Right lobe of liver (tissue), 6 donors: Measurements from ENCODE around the gene CCL22. TPM values are rescaled to one million over a fixed set of nuclear protein-coding genes. Genes with fewer than 3 reads are reported as not detected.
"Not testable (repeated sequence)": the region's sequence is repeated elsewhere in the genome, so short reads cannot be mapped to it uniquely, and the experiment has no call there.

Experiments
- ATAC-seq, 4 donors: fragments of 200-7000 bp; cut with Tn5 transposase; one replicate each; pipeline ENCODE4 v1.9.1; 2020; ENCODE audit warnings: mild to moderate bottlenecking in 4 of 4, moderate library complexity in 4 of 4
- DNase-seq, 3 donors: peaks; one replicate each; pipeline ENCODE4 v3.0.0-alpha.2; 2020
- H3K27ac ChIP-seq, 3 donors: fragments of 200-600 bp; one replicate each; pipeline ENCODE4 v1.8.0; 2022
- H3K27me3 ChIP-seq, 2 donors: fragments of 200-600 bp; one replicate each; pipeline ENCODE4 v1.8.0; 2022
- H3K36me3 ChIP-seq, 4 donors: fragments of 200-600 bp; sonication (generic) in 1 of 4; one replicate each; pipeline versions ENCODE4 v1.5.1 to v1.8.0; 2017 to 2022; ENCODE audit warnings: control low read depth in 1 of 4
- H3K4me1 ChIP-seq, 4 donors: fragments of 200-600 bp; sonication (generic) in 1 of 4; one replicate each; pipeline versions ENCODE4 v1.5.1 to v1.8.0; 2017 to 2022; ENCODE audit warnings: control low read depth in 1 of 4
- H3K4me3 ChIP-seq, 3 donors: fragments of 200-600 bp; one replicate each; pipeline ENCODE4 v1.8.0; 2022
- H3K9me3 ChIP-seq, 4 donors: fragments of 200-600 bp; sonication (generic) in 1 of 4; one replicate each; pipeline versions ENCODE4 v1.5.1 to v1.8.0; 2017 to 2022; ENCODE audit warnings: control low read depth in 1 of 4
- POLR2A ChIP-seq: fragments of 450-650 bp; IDR thresholded peaks from one replicate; pipeline ENCODE4 v1.6.1; 2017; ENCODE audit warnings: antibody characterized with exemption, mild to moderate bottlenecking
- WGBS: methylation state at CpG from one replicate; pipeline ENCODE4 v1.1.6; 2018; ENCODE audit warnings: low coverage, low lambda C conversion rate; ENCODE audit not compliant: insufficient coverage; ENCODE audit errors: missing lambda C conversion rate; 5-methylcytosine and 5-hydroxymethylcytosine counted together
- intact Hi-C, 2 donors: fragments of 100-400 bp; cut with DNase I; formaldehyde crosslinking; loops; one replicate each; pipeline versions ENCODE4 v1.11.2 to v1.14.1; 2022
- total RNA-seq, 6 experiments: library from RNA; depleted of rRNA in 2 of 6; stranded (reverse); fragments of >200 nt in 2 of 6; fragmentation: NEBNext Ultra II Directional in 3 of 6; extraction: Animal tissue kit (Norgen Biotek cat#: 25700) in 3 of 6; gene quantifications; one replicate each; pipeline versions ENCODE4 v1.1.0 to v1.2.4, GENCODE V29; 2016 to 2023
- TF ChIP-seq, protein P1 (sequence below), 4 donors: fragments of 200-600 bp in 3 of 4; fragments of 450-650 bp in 1 of 4; IDR thresholded peaks; one replicate each; pipeline versions ENCODE4 v1.5.1 to v1.8.0; 2016 to 2022; ENCODE audit warnings: antibody characterized with exemption in 4 of 4, mild to moderate bottlenecking in 2 of 4
- donor health status: DM: no; HTN: yes; CAD: no.
- donor health status: DM: no; HTN: no; CAD: no.
- donor health status: DM: no; HTN: no; CAD: no.
- donor health status: DM: no; HTN: yes; CAD: no.
- donor health status: DM: no; HTN: yes; CAD: no.

Gene CCL22
- total RNA-seq, 6 experiments from 2014 or later: 0.12 to 0.16 TPM; not detected in 4

DNA sequence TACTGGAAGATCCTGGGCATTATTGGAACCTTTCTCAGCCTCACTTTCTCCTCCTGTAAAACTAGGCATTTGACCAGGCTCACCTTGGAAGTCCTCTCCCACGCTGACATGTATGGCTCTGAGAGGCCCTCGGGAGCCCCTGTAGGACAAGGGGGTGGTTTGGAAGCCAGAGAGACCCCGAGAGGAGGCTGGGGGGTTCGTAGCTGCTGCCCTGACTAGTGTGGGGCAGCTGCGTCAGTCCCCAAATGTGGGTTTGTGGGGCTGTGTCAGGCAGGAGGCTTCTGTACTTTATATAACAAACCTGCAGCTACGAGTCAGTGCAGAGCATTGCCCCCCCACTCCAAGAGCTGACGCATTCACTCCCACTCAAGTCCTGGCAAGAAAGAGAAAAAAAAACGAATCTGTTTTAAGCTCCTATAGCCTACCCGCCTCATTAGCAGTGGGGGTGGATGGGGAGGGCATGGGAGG lies 15.5 kb downstream of the CCL22 start:
- H3K4me3 ChIP-seq: peak overlapping the region; percentile 58 to 67 (median 66)
- intact Hi-C loops: loop anchor here in 1 of 2 donors (10.0 kb wide), 1 partner anchor 69 kb away; no protein-coding TSS in a partner anchor
- no peaks in the 10 kb centered on the region for H3K27me3 ChIP-seq
- peak overlapping the region; percentile 95 to 99 (median 97) for H3K27ac ChIP-seq
- H3K36me3 ChIP-seq: no peaks in the 10 kb centered on the region
- WGBS: 22% methylated on average over 6 of the region's 9 CpGs
- DNase-seq: no peak
- peaks cover 0 to 26% (median 6%) of the 10 kb centered on the region in 4 donors for H3K4me1 ChIP-seq
- TF ChIP-seq POLR2A: peak; percentile 21
- TF ChIP-seq, protein P1, sequence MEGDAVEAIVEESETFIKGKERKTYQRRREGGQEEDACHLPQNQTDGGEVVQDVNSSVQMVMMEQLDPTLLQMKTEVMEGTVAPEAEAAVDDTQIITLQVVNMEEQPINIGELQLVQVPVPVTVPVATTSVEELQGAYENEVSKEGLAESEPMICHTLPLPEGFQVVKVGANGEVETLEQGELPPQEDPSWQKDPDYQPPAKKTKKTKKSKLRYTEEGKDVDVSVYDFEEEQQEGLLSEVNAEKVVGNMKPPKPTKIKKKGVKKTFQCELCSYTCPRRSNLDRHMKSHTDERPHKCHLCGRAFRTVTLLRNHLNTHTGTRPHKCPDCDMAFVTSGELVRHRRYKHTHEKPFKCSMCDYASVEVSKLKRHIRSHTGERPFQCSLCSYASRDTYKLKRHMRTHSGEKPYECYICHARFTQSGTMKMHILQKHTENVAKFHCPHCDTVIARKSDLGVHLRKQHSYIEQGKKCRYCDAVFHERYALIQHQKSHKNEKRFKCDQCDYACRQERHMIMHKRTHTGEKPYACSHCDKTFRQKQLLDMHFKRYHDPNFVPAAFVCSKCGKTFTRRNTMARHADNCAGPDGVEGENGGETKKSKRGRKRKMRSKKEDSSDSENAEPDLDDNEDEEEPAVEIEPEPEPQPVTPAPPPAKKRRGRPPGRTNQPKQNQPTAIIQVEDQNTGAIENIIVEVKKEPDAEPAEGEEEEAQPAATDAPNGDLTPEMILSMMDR (IDR thresholded peaks at IDR 0.05): no peak
- ATAC-seq: no peak
- no peaks in the 10 kb centered on the region for H3K9me3 ChIP-seq

DNA sequence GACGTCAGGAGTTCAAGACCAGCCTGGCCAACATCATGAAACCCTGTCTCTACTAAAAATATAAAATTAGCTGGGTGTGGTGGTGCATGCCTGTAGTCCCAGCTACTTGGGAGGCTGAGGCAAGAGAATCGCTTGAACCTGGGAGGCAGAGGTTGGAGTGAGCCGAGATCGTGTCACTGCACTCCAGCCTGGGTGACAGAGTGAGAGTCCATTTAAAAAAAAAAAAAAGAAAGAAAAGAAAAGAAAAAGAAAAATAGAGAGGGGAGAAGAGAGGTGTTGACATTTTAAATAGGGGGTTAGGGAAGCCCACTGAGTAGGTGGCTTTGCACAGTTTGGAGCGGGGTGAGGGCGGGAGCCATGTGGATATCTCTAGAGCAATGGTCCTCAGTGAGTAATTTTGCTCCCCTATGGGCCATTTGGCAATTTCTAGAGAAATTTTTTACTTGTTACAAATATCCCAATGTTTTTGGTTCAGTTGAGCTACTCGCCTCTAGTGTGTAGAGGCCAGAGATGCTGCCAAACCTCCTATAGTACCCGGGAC lies 16.4 kb downstream of the CCL22 start:
- H3K9me3 ChIP-seq, H3K36me3 ChIP-seq, H3K4me3 ChIP-seq, DNase-seq, H3K27me3 ChIP-seq, ATAC-seq: not testable (repeated sequence)
- peak overlapping the region in 1 of 3 donors; percentile 95 for H3K27ac ChIP-seq
- H3K4me1 ChIP-seq: peaks cover 0 to 34% (median 8%) of the 10 kb centered on the region in 4 donors
- intact Hi-C loops: loop anchor here in 1 of 2 donors (10.0 kb wide), 1 partner anchor 70 kb away; no protein-coding TSS in a partner anchor
- 87% methylated on average over 7 of the region's 8 CpGs for WGBS

DNA sequence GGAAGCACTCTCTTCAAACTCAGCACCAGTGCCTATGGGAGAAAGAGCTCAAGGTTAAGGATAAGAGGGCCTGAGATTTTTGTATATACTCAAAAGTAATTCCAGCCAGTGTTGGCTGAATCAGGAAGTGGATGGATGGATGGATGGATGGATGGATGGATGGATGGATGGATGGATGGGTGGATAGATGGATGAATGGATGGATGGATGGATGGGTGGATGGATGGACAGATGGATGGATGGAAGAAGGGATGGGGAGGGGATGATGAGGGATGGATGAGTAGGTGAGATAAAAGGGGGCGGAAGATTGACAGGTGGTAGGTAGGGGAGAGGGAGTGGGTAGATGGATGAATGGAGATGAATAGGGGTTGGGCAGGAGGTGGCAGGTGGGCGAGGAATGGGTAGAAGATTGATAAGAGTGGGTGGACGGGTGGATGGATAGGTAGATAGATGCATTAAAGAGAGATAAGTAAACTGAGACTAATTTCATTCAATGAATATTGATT lies 17.8 kb downstream of the CCL22 start:
- WGBS: 100% methylated on average over 3 of the region's 3 CpGs
- ATAC-seq (no peak), DNase-seq (no peak)
- no peak overlapping the region for H3K4me3 ChIP-seq
- no peaks in the 10 kb centered on the region for H3K27me3 ChIP-seq
- H3K27ac ChIP-seq: no peak overlapping the region
- intact Hi-C loops: loop anchor here in 1 of 2 donors (10.0 kb wide), 1 partner anchor 72 kb away; no protein-coding TSS in a partner anchor
- H3K36me3 ChIP-seq: peaks cover 0 to under 1% (median 0%) of the 10 kb centered on the region in 4 donors
- H3K4me1 ChIP-seq: peaks cover 0 to 36% (median 8%) of the 10 kb centered on the region in 4 donors
- TF ChIP-seq POLR2A: no peak
- TF ChIP-seq, protein P1 (IDR thresholded peaks at IDR 0.05): no peak
- no peaks in the 10 kb centered on the region for H3K9me3 ChIP-seq

DNA sequence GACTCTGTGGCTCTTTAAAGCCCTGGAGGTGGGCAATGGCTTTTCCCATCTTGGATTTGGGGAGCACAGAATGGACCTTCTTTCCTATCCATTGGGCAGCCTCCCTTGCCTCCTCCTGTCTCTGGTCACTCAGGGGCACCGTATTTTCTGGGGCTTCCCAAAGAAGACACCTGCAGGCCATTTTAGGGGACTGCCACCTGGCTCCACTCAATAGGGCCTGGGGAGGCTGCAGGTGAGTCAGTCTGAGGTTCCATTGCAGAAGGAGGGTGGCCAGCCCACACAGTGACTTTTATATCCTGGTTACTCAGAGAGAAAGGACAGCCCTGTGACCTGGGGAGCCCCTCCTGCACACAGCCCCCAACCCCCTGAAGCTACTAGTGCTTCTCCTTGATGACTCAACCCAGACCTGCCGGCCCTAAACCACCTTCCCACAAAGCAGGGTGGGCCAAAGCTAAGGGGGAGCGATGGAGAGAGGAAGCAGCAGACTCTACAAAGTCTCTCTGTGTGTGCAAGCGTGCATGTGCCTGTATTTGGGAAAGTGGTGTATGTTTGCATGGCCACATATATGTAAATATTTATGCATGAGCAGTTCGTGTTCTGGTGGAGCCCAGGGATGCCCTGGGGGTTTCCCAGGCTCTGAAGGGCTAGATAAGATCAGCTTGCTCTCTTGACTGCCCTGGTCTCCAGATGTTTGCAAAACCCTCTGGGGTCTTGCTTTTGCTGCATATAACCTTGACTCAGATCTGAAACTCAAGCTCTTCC lies 18.7 kb downstream of the CCL22 start:
- intact Hi-C loops: loop anchor here in 1 of 2 donors (10.0 kb wide), 1 partner anchor 72 kb away; no protein-coding TSS in a partner anchor
- WGBS: 35% methylated on average over 2 of the region's 5 CpGs
- no peaks in the 10 kb centered on the region for H3K9me3 ChIP-seq
- no peaks in the 10 kb centered on the region for H3K27me3 ChIP-seq
- peaks cover 0 to 27% (median 6%) of the 10 kb centered on the region in 4 donors for H3K4me1 ChIP-seq
- peaks cover 0 to 10% (median under 1%) of the 10 kb centered on the region in 4 donors for H3K36me3 ChIP-seq
- no peak overlapping the region for H3K27ac ChIP-seq
- DNase-seq: no peak
- ATAC-seq: no peak
- no peak for TF ChIP-seq POLR2A
- TF ChIP-seq, protein P1 (IDR thresholded peaks at IDR 0.05): no peak
- no peak overlapping the region for H3K4me3 ChIP-seq
